Neural cell (in vitro differentiated cells): ENCODE data around the gene TPSB2.

Experiments used
- RAD21 ChIP-seq: fragments of 450-650 bp; conservative IDR thresholded peaks from 2 replicates; pipeline ENCODE4 v1.6.1; 2014; ENCODE audit warnings: antibody characterized with exemption, mild to moderate bottlenecking, moderate library complexity
- SMC3 ChIP-seq: fragments of 450-650 bp; conservative IDR thresholded peaks from 2 replicates; pipeline ENCODE4 v1.6.1; 2014; ENCODE audit warnings: antibody characterized with exemption, mild to moderate bottlenecking, moderate library complexity; ENCODE audit not compliant: poor library complexity
- TAF1 ChIP-seq: IDR thresholded peaks from 2 replicates; pipeline ENCODE4 v1.6.1; 2012; ENCODE audit warnings: low read depth
- TF ChIP-seq, protein P1 (sequence below): fragments of 450-650 bp; IDR thresholded peaks from 2 replicates; pipeline ENCODE4 v1.5.1; 2014; ENCODE audit warnings: antibody characterized with exemption, mild to moderate bottlenecking, moderate library complexity; ENCODE audit not compliant: poor library complexity, severe bottlenecking
- TF ChIP-seq, protein P2 (sequence below): IDR thresholded peaks from 2 replicates; pipeline ENCODE4 v1.6.1; 2012; ENCODE audit warnings: borderline replicate concordance

DNA sequence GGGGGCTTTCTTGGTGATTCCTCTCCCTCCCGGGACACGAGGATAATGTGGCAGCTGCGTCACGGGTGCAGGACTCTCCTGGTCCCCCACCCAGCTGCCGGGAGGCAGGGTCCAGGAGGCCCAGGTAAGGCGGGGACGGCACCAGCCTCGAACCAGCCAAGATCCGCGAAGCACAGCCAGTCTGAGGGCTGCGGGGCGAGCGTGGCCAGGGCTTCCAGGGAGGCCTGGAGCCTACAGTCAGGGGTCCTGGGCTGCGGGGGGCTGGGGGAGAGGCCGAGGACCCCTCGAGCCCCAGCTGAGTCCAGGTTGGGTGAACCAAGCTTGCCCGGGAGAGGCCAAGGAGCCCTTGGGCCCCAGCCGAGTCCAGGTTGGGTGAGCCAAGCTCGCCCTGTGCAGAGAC is 35.8 kb upstream of the TPSB2 start:
- TF ChIP-seq, protein P1, sequence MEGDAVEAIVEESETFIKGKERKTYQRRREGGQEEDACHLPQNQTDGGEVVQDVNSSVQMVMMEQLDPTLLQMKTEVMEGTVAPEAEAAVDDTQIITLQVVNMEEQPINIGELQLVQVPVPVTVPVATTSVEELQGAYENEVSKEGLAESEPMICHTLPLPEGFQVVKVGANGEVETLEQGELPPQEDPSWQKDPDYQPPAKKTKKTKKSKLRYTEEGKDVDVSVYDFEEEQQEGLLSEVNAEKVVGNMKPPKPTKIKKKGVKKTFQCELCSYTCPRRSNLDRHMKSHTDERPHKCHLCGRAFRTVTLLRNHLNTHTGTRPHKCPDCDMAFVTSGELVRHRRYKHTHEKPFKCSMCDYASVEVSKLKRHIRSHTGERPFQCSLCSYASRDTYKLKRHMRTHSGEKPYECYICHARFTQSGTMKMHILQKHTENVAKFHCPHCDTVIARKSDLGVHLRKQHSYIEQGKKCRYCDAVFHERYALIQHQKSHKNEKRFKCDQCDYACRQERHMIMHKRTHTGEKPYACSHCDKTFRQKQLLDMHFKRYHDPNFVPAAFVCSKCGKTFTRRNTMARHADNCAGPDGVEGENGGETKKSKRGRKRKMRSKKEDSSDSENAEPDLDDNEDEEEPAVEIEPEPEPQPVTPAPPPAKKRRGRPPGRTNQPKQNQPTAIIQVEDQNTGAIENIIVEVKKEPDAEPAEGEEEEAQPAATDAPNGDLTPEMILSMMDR, result no peak
- TF ChIP-seq SMC3 (no peak), RAD21 (no peak), TAF1 (no peak)
- TF ChIP-seq, protein P2, sequence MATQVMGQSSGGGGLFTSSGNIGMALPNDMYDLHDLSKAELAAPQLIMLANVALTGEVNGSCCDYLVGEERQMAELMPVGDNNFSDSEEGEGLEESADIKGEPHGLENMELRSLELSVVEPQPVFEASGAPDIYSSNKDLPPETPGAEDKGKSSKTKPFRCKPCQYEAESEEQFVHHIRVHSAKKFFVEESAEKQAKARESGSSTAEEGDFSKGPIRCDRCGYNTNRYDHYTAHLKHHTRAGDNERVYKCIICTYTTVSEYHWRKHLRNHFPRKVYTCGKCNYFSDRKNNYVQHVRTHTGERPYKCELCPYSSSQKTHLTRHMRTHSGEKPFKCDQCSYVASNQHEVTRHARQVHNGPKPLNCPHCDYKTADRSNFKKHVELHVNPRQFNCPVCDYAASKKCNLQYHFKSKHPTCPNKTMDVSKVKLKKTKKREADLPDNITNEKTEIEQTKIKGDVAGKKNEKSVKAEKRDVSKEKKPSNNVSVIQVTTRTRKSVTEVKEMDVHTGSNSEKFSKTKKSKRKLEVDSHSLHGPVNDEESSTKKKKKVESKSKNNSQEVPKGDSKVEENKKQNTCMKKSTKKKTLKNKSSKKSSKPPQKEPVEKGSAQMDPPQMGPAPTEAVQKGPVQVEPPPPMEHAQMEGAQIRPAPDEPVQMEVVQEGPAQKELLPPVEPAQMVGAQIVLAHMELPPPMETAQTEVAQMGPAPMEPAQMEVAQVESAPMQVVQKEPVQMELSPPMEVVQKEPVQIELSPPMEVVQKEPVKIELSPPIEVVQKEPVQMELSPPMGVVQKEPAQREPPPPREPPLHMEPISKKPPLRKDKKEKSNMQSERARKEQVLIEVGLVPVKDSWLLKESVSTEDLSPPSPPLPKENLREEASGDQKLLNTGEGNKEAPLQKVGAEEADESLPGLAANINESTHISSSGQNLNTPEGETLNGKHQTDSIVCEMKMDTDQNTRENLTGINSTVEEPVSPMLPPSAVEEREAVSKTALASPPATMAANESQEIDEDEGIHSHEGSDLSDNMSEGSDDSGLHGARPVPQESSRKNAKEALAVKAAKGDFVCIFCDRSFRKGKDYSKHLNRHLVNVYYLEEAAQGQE, result no peak
